ENCODE results near the gene DSTN.
"Not testable (repeated sequence)": the region's sequence is repeated elsewhere in the genome, so short reads cannot be mapped to it uniquely, and the experiment has no call there.

Gene DSTN

DNA sequence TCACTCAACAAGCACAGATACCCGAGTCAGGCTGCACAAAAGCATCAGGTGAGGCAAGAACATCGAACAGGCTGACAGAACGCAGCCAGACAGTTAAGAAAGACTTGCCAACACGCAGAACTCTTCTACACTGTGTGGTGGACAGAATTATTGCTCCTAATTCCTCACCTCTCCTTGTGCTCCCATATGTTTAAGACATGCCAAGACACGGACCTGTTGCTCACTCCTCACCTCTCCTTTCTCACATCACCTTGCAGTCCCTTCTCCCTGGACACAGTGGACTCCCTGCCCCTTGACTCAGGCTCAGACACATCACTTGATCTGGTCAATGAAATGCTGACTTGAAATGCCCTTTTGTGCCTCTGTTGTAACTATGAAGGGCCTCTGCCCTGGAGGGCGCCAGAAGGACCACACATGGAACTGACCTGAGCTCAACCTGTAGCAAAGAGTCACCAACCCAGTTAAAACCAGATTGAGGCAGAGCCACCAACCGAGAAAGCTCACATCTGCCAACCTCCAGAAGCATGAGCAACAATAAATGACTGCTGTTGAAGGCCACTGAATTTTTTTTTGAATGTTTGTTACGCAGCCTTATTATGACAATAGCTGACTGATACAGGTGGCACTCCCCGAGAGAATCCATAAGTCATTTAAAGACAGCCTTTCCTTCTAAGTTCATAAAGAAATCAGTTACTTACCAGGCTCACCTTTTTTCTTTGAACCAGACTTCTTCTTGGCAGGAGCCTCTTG lies 88.2 kb downstream of the DSTN start:
- no peak for DNase-seq (ENCODE audit: low read depth, low spot score)
- no peak overlapping the region for H3K27ac ChIP-seq

DNA sequence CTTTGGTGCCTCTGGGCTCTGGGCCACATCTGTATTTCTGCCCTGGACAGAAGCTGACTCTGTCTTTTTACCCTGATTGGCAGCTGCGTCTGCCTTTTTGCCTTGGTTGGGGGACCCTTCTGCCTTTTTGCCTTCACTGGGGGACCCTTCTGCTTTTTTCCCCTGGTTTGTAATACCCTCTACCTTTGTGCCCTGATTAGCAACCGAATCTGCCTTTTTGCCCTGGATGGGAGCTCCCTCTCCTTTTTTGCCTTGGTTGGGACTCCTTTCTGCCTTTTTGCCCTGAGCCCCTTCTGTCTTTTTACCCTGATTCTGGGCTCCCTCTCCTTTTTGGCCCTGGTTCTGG lies 88.7 kb downstream of the DSTN start:
- no peak overlapping the region for H3K27ac ChIP-seq
- DNase-seq (ENCODE audit: low read depth, low spot score), result no peak

DNA sequence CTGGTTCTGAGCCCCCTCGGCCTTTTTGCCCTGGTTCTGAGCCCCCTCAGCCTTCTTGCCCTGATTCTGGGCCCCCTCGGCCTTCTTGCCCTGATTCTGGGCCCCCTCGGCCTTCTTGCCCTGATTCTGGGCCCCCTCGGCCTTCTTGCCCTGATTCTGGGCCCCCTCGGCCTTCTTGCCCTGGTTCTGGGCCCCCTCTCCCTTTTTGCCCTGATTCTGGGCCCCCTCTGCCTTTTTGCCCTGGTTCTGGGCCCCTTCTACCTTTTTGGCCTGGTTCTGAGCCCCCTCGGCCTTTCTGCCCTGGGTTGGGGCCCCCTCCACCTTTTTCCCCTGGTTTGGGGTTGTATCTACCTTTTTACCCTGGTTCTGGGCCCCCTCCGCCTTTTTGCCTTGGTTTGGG lies 89.5 kb downstream of the DSTN start:
- not testable (repeated sequence) for DNase-seq (ENCODE audit: low read depth, low spot score); H3K27ac ChIP-seq
